ENCODE data around the gene HRH1. TPM values are rescaled to one million over a fixed set of nuclear protein-coding genes. Genes with fewer than 3 reads are reported as not detected.

The HRH1 gene
- total RNA-seq, 1 donor from 2014 or later, result 0.31 TPM

GRCh38 chr3:11310258-11310657 is 156.0 kb downstream of the HRH1 start:
- no peaks in the 10 kb centered on the region for H3K9me3 Mint-ChIP-seq
- no peak for DNase-seq (ENCODE audit: low spot score in 2 of 2, unreplicated experiment in 2 of 2)
- H3K27ac Mint-ChIP-seq, result no peak overlapping the region
- peaks cover 25% of the 10 kb centered on the region for H3K36me3 Mint-ChIP-seq
- TF ChIP-seq, protein P1, sequence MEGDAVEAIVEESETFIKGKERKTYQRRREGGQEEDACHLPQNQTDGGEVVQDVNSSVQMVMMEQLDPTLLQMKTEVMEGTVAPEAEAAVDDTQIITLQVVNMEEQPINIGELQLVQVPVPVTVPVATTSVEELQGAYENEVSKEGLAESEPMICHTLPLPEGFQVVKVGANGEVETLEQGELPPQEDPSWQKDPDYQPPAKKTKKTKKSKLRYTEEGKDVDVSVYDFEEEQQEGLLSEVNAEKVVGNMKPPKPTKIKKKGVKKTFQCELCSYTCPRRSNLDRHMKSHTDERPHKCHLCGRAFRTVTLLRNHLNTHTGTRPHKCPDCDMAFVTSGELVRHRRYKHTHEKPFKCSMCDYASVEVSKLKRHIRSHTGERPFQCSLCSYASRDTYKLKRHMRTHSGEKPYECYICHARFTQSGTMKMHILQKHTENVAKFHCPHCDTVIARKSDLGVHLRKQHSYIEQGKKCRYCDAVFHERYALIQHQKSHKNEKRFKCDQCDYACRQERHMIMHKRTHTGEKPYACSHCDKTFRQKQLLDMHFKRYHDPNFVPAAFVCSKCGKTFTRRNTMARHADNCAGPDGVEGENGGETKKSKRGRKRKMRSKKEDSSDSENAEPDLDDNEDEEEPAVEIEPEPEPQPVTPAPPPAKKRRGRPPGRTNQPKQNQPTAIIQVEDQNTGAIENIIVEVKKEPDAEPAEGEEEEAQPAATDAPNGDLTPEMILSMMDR (IDR thresholded peaks at IDR 0.05; ENCODE audit: unreplicated experiment), result no peak
- H3K27me3 Mint-ChIP-seq (ENCODE audit: low read depth), result no peaks in the 10 kb centered on the region
- H3K4me3 Mint-ChIP-seq, result no peak overlapping the region
- H3K4me1 Mint-ChIP-seq, result no peaks in the 10 kb centered on the region

DNA sequence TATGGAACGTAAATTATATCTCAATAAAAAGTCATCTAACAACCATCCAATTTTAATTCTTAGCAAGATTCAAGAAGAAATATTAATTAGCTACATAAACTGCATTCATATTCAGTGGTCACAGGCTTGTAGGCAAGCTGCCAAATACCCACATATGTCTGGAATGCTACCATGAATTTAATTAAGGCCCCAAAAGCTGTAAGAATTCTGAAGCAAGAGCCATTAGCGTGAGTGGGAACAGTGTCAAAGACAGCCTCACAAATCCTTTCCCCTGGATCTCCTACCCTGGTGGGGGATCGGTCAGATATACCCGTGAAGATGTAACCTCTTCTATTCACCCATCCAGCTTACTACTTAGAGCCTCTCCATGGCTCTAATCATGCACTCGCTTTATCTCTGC is 157.9 kb downstream of the HRH1 start:
- Mint-ChIP-seq H3K36me3 (peaks cover 38% of the 10 kb centered on the region), H3K27me3 (ENCODE audit: low read depth) (no peaks in the 10 kb centered on the region), H3K4me1 (no peaks in the 10 kb centered on the region), H3K9me3 (no peaks in the 10 kb centered on the region), H3K27ac (no peak overlapping the region), H3K4me3 (no peak overlapping the region)
- no peak for DNase-seq (ENCODE audit: low spot score in 2 of 2, unreplicated experiment in 2 of 2)
- TF ChIP-seq, protein P1 (IDR thresholded peaks at IDR 0.05; ENCODE audit: unreplicated experiment), result no peak

Other genes starting within 250 kb of the HRH1 start
- not detected in 3 replicates for gene SLC6A1, start 161.7 kb upstream of the HRH1 start, total RNA-seq
- gene ATG7, start 117.9 kb downstream of the HRH1 start, total RNA-seq, result 35.3 to 40.3 TPM (median 37.5 TPM) in 3 replicates

Measured in mesothelial cell of epicardium (in vitro differentiated cells).